Prostate gland (tissue), 2 donors: ENCODE results near the gene LANCL2.

Experiments
- CTCF ChIP-seq, 4 experiments: fragments of 200-600 bp in 2 of 4; fragments of 450-650 bp in 2 of 4; sonication (generic) in 2 of 4; IDR thresholded peaks; 1 replicate in 3 of 4; 2 replicates in 1 of 4; pipeline ENCODE4 v1.5.1; 2016 to 2019; ENCODE audit warnings: antibody characterized with exemption in 4 of 4, mild to moderate bottlenecking in 2 of 4, moderate library complexity in 2 of 4
- POLR2A ChIP-seq: fragments of 450-650 bp; IDR thresholded peaks from one replicate; pipeline ENCODE4 v1.6.1; 2016; ENCODE audit warnings: antibody characterized with exemption, mild to moderate bottlenecking

GRCh38 chr7:55348502-55348901, 16.6 kb upstream of the LANCL2 start:
- TF ChIP-seq CTCF (IDR thresholded peaks at IDR 0.05) (no peak), POLR2A (no peak)
